Panc1 (cell line): ENCODE data around the gene AGXT2. TPM values are rescaled to one million over a fixed set of nuclear protein-coding genes. Genes with fewer than 3 reads are reported as not detected.

Source experiments
- ATAC-seq: fragments of 200-7000 bp; cut with Tn5 transposase; 2 replicates; pipeline ENCODE4 v1.9.1; 2020; ENCODE audit warnings: mild to moderate bottlenecking, moderate library complexity
- BruUV-seq: library from RNA; stranded (reverse); fragments of 400-500 nt; replicated peaks from 2 replicates; lab custom pipeline; 2021; lab: Mats Ljungman, UMichigan
- CTCF ChIA-PET: fragments of 300-600 bp; sonication (Branson Sonifier 250); formaldehyde crosslinking; loops from one replicate; lab custom pipeline; 2022; ENCODE audit warnings: antibody characterized with exemption; lab: Charles Lee
- POLR2A ChIA-PET: fragments of 300-600 bp; sonication (Branson Sonifier 250); formaldehyde crosslinking; loops from one replicate; lab custom pipeline; 2022; ENCODE audit warnings: antibody characterized with exemption; lab: Charles Lee
- DNase-seq: peaks from one replicate; pipeline ENCODE4 v3.0.0-alpha.2; 2010; ENCODE audit warnings: low read depth, low spot score
- H3K27ac ChIP-seq: 2 replicates; pipeline ENCODE4 v1.5.1; 2011; ENCODE audit warnings: mild to moderate bottlenecking, low read length, inconsistent platforms
- H3K27me3 ChIP-seq: fragments of 200-500 bp; sonication (Bioruptor generic); 2 replicates; pipeline ENCODE4 v1.6.0; 2014; ENCODE audit warnings: low read length, inconsistent platforms; ENCODE audit not compliant: control insufficient read depth, insufficient read depth
- H3K36me3 ChIP-seq: fragments of 200-500 bp; sonication (Bioruptor generic); 2 replicates; pipeline ENCODE4 v1.5.1; 2014; ENCODE audit warnings: inconsistent platforms, mild to moderate bottlenecking, low read length, moderate library complexity; ENCODE audit not compliant: control insufficient read depth, insufficient read depth
- H3K4me1 ChIP-seq: 2 replicates; pipeline ENCODE4 v1.5.1; 2011; ENCODE audit warnings: inconsistent platforms, mild to moderate bottlenecking, low read length, moderate library complexity; ENCODE audit not compliant: control insufficient read depth, insufficient read depth
- H3K4me3 ChIP-seq, 2 experiments: 2 replicates each; pipeline ENCODE4 v1.5.1; 2011 to 2012; ENCODE audit warnings: low read depth in 2 of 2, low read length in 2 of 2, mild to moderate bottlenecking in 2 of 2, inconsistent platforms in 1 of 2, moderate library complexity in 1 of 2
- H3K9me3 ChIP-seq: fragments of 200-500 bp; sonication (Bioruptor generic); 2 replicates; pipeline ENCODE4 v1.5.1; 2014; ENCODE audit warnings: low read depth, mild to moderate bottlenecking, inconsistent platforms, low read length, moderate library complexity; ENCODE audit not compliant: control insufficient read depth, insufficient read depth
- POLR2AphosphoS5 ChIP-seq: IDR thresholded peaks from 2 replicates; pipeline ENCODE4 v1.6.1; 2012; ENCODE audit warnings: mild to moderate bottlenecking, low read depth, low read length, moderate library complexity
- SIN3A ChIP-seq: IDR thresholded peaks from 2 replicates; pipeline ENCODE4 v1.6.1; 2012; ENCODE audit warnings: low read depth, mild to moderate bottlenecking, low read length, moderate library complexity, borderline replicate concordance; ENCODE audit not compliant: insufficient read depth
- TCF7L2 ChIP-seq: IDR thresholded peaks from 2 replicates; pipeline ENCODE4 v1.6.1; 2011; ENCODE audit warnings: mild to moderate bottlenecking, low read depth, low read length, inconsistent platforms
- in situ Hi-C: cut with HindIII; loops from 2 replicates; pipeline ENCODE4 v1.10.0; 2016; ENCODE audit warnings: low sequenced_read_pairs, low pct_unique_long_range_greater_than_20kb
- intact Hi-C: fragments of 100-400 bp; cut with micrococcal nuclease; formaldehyde crosslinking; loops from one replicate; pipeline ENCODE4 v1.10.0; 2022; ENCODE audit not compliant: unreplicated experiment
- total RNA-seq: library from RNA; stranded (reverse); gene quantifications from one replicate; pipeline ENCODE4 v1.2.1, GENCODE V29; 2021; ENCODE audit not compliant: unreplicated experiment
- TF ChIP-seq, protein P1 (sequence below), 2 experiments: IDR thresholded peaks; 2 replicates each; pipeline ENCODE4 v1.6.1; 2011 to 2012; ENCODE audit warnings: low read depth in 2 of 2, control low read depth in 1 of 2, low read length in 1 of 2, mild to moderate bottlenecking in 1 of 2, moderate library complexity in 1 of 2; ENCODE audit not compliant: insufficient read depth in 1 of 2
- TF ChIP-seq, protein P2 (sequence below): fragments of 450-650 bp; IDR thresholded peaks from 2 replicates; pipeline ENCODE4 v1.5.1; 2017; ENCODE audit warnings: mild to moderate bottlenecking

The AGXT2 gene
- total RNA-seq, 1 experiment from 2014 or later = not detected

DNA sequence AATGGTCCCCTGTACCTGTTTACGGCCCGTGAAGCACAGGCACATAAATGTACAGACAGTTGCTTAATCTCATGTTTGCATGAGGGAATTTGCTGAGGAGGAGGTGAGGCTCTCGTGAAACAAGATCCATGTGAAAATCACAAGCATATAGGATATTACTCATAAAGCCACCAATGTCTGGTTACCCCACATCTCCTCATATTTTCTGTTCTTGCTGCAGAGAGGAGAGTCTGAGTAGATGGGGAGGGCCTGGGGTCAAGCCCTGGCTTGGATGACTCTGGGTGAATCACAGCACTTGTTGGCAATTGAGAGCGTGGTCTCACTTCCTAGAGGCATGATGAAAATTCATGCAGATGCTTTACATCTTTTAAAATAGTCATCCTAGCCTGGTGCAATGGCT, 975 bp downstream of the AGXT2 start:
- in situ Hi-C loops (no loop called here), intact Hi-C loops (no loop called here)
- CTCF ChIA-PET = no interaction called here
- Histone ChIP-seq H3K36me3 (no peaks in the 10 kb centered on the region), H3K9me3 (no peaks in the 10 kb centered on the region), H3K27ac (no peak overlapping the region), H3K27me3 (peaks cover 2% of the 10 kb centered on the region), H3K4me1 (no peaks in the 10 kb centered on the region), H3K4me3 (no peak overlapping the region)
- no TSS peak for BruUV-seq
- DNase-seq = no peak
- ATAC-seq = no peak
- TF ChIP-seq, protein P1, sequence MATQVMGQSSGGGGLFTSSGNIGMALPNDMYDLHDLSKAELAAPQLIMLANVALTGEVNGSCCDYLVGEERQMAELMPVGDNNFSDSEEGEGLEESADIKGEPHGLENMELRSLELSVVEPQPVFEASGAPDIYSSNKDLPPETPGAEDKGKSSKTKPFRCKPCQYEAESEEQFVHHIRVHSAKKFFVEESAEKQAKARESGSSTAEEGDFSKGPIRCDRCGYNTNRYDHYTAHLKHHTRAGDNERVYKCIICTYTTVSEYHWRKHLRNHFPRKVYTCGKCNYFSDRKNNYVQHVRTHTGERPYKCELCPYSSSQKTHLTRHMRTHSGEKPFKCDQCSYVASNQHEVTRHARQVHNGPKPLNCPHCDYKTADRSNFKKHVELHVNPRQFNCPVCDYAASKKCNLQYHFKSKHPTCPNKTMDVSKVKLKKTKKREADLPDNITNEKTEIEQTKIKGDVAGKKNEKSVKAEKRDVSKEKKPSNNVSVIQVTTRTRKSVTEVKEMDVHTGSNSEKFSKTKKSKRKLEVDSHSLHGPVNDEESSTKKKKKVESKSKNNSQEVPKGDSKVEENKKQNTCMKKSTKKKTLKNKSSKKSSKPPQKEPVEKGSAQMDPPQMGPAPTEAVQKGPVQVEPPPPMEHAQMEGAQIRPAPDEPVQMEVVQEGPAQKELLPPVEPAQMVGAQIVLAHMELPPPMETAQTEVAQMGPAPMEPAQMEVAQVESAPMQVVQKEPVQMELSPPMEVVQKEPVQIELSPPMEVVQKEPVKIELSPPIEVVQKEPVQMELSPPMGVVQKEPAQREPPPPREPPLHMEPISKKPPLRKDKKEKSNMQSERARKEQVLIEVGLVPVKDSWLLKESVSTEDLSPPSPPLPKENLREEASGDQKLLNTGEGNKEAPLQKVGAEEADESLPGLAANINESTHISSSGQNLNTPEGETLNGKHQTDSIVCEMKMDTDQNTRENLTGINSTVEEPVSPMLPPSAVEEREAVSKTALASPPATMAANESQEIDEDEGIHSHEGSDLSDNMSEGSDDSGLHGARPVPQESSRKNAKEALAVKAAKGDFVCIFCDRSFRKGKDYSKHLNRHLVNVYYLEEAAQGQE (IDR thresholded peaks at IDR 0.05; ENCODE audit: insufficient read depth in 1 of 2, low read depth in 2 of 2, low read length in 1 of 2) = no peak
- TF ChIP-seq SIN3A (no peak), TCF7L2 (no peak), POLR2AphosphoS5 (no peak)
- TF ChIP-seq, protein P2, sequence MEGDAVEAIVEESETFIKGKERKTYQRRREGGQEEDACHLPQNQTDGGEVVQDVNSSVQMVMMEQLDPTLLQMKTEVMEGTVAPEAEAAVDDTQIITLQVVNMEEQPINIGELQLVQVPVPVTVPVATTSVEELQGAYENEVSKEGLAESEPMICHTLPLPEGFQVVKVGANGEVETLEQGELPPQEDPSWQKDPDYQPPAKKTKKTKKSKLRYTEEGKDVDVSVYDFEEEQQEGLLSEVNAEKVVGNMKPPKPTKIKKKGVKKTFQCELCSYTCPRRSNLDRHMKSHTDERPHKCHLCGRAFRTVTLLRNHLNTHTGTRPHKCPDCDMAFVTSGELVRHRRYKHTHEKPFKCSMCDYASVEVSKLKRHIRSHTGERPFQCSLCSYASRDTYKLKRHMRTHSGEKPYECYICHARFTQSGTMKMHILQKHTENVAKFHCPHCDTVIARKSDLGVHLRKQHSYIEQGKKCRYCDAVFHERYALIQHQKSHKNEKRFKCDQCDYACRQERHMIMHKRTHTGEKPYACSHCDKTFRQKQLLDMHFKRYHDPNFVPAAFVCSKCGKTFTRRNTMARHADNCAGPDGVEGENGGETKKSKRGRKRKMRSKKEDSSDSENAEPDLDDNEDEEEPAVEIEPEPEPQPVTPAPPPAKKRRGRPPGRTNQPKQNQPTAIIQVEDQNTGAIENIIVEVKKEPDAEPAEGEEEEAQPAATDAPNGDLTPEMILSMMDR = no peak
- POLR2A ChIA-PET = no interaction called here

GRCh38 chr5:35045280-35045679, 2.5 kb downstream of the AGXT2 start:
- Histone ChIP-seq H3K4me1 (no peaks in the 10 kb centered on the region), H3K27ac (no peak overlapping the region), H3K9me3 (no peaks in the 10 kb centered on the region), H3K27me3 (peaks cover 3% of the 10 kb centered on the region), H3K4me3 (no peak overlapping the region), H3K36me3 (no peaks in the 10 kb centered on the region)
- DNase-seq = no peak
- no TSS peak for BruUV-seq
- no peak for ATAC-seq
- TF ChIP-seq SIN3A = no peak
- TF ChIP-seq, protein P2 = no peak
- no peak for TF ChIP-seq TCF7L2
- TF ChIP-seq POLR2AphosphoS5 = no peak
- TF ChIP-seq, protein P1 (IDR thresholded peaks at IDR 0.05; ENCODE audit: insufficient read depth in 1 of 2, low read depth in 2 of 2, low read length in 1 of 2) = no peak
- ChIA-PET CTCF (no interaction called here), POLR2A (no interaction called here)
- intact Hi-C loops (no loop called here), in situ Hi-C loops (no loop called here)
